AG08395 (cell line): Measurements from ENCODE around the gene ILK.

Experiments
- DNase-seq: peaks from one replicate; pipeline ENCODE4 v3.0.0; 2012; ENCODE audit warnings: mixed read lengths, low spot score

ILK gene

DNA sequence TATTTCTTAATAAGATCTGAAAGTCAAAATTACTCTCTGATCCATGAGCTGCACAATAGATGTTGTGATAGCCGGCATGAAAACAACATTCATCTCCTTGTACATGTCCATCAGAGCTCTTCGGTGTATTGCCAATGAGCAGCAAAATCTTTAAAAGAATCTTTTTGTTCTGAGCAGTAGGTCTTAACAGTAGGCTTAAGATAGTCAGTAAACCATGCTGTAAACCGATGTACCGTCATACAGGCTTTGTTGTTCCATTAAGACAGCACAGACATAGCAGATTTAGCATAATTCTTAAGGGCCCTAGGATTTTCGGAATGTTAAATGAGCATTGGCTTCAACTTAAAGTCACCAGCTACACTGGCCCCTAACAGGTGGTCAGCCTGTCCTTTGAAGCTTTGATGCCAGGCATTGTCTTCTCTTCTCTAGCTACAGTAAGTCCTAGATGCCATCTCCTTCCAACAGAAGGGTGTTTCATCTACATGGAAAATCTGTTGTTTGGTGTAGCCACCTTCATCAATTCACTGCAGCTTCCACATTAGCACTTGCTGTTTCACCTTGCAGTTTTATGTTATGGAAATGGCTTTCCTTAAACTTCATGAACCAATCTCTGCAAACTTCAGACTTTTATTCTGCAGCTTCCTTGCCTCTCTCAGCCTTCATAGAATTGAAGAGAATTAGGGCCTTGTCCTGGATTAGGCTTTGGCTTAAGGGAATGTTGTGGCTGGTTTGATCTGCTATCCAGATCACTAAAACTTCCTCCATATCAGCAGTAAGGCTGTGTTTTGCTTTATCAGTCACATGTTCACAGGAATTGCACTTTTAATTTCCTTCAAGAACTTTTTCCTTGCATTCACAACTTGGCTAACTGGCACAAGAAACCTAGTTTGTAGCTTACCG lies 28.5 kb upstream of the ILK start:
- no peak for DNase-seq

GRCh38 chr11:6576471-6577373 lies 26.9 kb upstream of the ILK start:
- peak; percentile 81 for DNase-seq

DNA sequence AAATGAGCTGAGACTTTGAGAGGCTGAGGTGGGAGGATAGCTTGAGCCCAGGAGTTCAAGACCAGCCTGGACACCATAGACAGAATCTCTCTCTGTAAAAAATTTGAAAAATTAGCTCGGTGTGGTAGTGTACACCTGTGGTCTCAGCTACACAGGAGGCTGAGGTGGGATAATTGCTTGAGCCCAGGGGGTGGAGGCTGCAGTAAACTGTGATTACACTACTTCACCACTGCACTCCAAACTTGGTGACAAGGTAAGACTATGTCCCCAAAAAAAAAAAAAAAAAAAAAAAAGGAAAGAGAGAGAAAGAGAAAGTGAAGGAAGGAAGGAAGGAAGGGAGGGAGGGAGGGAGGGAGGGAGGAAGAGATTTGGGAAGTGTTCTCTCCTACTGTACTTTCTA lies 25.4 kb upstream of the ILK start:
- no peak for DNase-seq

DNA sequence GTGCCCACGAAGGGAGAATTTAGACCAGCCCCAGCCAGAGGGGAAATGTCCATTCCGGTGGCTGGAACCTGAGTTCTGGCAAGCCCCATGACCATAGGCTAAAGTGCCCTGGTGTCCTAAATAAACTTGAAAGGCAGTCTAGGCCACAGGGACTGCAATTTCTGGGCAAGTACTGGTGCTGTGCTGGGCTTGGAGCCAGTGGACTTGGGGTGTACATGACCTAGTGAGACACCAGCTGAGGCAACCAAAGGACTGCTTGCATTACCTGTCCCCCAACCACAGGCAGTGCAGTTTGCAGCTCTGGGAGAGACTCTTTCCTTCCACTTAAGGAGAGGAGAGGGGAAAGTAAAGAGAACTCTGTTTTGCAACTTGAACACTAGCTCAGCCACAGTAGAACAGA lies 23.9 kb upstream of the ILK start:
- DNase-seq: no peak

- DNase-seq: no peak
These were observed 20.0 kb upstream of the ILK start for GRCh38 chr11:6583584-6583983.

- DNase-seq: no peak
These were observed 19.0 kb upstream of the ILK start for GRCh38 chr11:6584528-6584927.

DNA sequence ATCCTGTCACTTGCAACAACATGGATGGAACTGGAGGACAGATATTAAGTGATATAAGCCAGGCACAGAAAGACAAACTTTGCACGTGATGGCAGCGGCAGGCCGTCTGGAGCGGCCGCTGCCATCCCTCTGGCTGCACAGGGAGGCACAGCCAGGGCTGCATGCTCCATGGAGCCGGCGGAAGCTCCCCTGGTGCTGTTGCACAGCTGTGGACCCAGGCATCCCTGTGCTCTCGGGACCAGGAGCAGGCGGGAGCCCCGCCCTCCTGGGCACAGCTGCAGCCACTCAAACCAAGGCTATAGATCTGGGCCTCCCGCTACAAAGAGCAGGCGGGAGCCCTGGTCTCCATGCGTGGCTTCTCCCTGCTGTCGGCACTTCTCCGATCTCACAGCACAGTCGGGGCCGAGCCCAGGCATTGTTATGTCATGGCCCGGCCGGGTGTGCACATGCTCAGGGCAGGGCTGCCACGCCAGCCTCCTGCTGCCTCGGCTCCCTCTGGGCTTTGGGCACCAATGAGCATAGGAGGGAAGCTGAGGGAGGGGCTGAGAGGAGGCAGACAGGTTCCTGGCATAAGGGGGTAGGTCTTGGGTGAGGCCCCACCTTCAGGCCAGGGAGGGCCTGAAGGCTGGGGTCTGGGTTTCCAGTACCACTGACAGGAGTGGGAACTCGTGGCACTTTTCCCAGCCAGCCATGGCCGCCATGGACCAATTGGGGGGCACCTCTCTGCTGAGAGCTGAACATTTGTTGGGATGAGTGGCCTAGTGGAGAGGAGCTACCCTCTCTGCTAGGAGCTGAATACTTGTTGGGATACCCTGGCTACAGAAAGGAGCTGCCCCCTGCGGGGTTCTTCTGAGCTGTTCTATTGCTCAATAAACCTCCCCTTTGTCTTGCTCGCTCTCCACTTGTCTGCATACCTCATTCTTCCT lies 16.9 kb upstream of the ILK start:
- peak; percentile 28 for DNase-seq

GRCh38 chr11:6587360-6587953 lies 16.1 kb upstream of the ILK start:
- DNase-seq: no peak

DNA sequence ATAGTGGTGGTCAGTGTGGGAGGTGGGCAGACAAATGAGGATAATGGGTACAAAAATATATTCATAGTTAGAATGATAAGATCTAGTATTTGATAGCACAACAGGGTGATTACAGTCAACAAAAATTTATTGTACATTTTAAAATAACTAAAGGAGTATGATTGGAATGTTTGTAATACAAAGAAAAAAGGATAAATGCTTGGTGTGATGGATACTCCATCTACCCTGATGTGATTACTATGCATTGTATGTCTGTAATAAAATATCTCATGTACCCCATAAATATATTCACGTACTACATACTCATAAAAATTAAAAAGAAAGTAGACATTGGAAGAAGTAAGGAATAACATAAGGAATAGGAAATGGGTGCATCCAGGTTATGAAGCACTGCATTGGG lies 15.6 kb upstream of the ILK start:
- no peak for DNase-seq

- DNase-seq: no peak
These were observed 9.3 kb upstream of the ILK start for GRCh38 chr11:6594142-6594768.

- no peak for DNase-seq
These were observed 7.2 kb upstream of the ILK start for GRCh38 chr11:6596239-6596877.

GRCh38 chr11:6598555-6598954 lies 5.0 kb upstream of the ILK start:
- DNase-seq: no peak

DNA sequence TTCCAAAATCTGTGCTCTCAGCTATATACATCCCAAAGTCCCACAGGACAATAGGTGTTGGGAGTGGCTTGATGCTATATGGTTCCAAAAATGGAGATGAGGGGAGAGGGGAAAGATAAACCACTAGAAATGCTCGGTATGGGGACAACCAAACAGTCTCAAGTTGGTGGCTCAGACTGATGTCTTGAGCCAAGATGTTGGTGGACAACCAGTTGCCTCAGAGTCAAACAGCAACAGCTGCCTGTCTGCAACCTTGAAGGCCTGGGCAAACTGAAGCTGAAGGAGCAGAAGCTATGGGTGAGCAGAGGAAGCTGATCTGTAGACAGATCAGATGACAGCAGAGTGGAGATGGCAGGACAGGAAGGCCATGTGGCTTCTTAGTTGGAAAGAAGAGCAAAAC lies 4.1 kb upstream of the ILK start:
- DNase-seq: no peak

- no peak for DNase-seq
These were observed 3.6 kb upstream of the ILK start for GRCh38 chr11:6599881-6600390.

DNA sequence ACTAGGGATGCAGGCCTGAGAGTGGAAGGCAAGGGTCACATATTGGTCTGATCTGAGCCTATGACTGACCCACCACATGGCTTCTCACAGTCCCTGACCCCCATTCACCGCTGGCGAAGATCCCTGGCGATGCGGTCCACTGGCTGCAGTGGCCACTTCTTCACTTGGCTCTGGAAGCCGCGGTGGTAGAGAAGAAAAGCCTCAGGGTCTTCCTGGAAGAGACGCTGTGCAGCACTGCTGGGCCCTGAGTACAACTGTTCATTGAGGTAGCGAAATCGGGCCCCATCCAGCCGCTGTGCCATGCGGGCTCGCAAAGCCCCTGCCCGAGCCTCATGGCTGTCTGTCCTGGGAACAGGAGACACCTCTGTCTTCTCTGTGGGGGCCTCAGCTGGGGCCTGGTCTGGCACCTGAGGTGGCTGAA lies 2.5 kb upstream of the ILK start:
- no peak for DNase-seq

DNA sequence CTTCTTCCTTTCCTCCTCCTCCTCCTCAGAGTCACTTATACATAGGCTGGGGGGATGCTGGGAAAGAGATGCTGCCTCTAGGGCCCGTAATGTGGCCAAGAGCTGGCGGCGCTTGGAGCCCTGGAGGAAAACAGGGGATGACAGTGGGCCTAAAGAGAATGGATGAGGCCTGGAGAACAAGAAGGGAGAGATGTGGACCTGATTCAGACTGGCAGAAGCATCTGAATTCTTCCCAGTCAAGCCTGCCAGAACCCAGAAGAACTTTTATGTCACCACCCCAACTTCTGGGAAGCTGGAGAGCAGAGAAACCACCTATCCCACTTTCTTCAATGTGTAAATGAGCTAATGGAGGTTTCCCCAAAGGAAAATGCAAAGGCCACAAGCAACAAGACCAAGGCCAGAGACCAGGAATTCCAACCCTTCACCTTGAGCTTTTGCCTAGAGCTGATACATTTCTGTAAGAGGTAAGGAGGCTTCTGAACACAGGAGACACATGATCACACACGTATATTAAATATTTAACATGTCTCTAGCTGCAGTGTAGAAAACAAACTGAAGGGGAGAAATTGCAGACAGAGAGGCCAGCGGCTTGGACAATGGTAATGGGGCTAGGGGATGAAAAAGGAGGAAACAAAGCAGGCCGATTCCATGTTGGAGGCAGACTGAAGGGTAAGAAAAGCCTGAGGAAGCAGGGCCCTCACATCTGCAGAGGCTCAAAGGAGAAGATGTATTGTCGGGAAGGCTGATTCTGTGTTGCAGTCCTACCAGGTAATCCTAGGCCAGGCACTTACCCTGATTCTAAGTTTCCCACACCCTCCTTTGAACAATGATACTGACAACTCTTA lies 1.3 kb upstream of the ILK start:
- no peak for DNase-seq

- DNase-seq: peak; percentile 63
These were observed 580 bp downstream of the ILK start for GRCh38 chr11:6604081-6604626.

- DNase-seq: no peak
These were observed 1.2 kb downstream of the ILK start for GRCh38 chr11:6604790-6605189.
